ENCODE data around the gene EIF1AX. TPM values are rescaled to one million over a fixed set of nuclear protein-coding genes. Genes with fewer than 3 reads are reported as not detected.

EIF1AX gene, protein sequence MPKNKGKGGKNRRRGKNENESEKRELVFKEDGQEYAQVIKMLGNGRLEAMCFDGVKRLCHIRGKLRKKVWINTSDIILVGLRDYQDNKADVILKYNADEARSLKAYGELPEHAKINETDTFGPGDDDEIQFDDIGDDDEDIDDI
- total RNA-seq = 54.8 and 68.1 TPM in 2 replicates

DNA sequence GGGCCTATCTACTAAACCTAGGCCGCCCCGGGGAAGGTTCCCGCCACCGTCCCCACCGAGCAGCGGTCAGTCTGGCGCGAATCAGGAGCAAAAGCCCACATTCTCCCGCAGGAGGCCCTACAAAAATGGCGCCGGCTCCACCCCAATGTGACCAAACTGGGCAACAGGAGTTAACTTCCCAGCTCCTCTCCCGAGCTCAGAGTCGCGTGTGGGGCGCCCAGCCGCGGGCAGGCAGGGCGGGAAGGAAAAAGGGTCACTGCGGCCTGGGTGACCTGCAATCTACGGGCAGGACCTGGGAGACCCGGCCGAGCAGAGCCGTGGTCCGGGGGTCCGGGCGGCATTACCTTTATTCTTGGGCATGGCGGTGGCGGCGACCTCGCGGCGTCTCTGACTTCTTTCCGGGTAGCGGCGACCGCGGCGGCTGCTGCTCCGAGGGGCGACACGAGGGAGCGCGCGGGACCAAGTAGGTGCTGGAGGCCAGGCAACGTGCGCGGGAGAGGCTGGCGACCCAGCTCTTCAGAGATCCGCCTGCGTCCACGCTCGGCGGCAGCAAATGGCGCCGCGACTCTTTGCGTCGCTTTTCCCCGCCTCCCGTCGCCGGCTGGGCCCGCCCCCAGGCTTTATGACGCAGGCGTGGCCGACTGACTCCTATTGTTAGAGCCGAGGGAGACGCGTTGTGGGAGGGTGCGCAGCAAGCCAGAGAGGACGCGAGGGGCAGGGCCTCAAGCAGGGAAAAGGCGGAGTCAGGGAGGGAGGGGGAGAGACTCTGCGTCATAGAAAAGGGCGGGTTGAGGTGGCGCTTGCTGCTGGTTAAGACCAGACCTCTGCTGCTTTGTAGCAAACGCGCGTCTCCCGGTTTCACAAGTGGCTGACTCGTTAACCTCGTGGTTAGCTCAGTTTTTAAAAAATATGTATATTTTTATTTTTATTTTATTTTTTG lies at the start of gene EIF1AX:
EIF1AX (minus strand) TSS at position 558 of the 940 bp plus-strand sequence; CDS start at position 360, 198 bp downstream.

DNA sequence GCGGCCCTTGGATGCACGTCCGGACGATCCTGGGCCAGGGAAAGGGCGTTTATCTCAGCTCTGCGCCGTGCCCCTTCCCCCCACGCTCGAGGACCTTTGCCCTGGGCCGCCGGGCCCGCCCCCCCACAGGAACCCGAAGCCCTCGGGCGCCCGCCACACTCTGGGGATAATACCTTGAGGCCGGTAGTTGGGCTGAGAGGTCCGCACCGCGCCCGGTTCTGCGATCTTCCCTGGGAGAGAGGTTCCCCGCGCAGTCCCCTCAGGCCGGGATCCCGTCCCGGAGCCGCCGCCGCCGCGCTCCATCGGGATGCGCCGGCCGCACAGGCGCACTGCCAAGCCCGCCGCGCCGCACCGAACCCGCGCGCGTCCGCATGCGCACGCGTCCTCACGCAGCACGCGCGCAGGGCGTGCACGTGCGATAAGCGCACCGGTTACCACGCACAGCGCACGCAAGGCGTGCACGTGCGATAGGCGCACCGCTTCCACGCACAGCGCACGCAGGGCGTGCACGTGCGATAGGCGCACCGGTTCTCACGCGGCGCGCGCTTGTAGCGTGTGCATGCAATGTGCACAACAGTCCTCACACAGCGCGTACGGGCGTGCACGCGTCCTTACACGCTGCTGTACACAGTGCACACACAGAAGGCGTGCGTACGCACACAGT lies 24.9 kb downstream of the EIF1AX start, which contains the start of gene MAP7D2:
MAP7D2 (minus strand) TSS at position 331 of the 664 bp plus-strand sequence; CDS start at position 303, 28 bp downstream.

Other genes starting within 250 kb of the EIF1AX start
- gene BCLAF3, start 150.8 kb downstream of the EIF1AX start, total RNA-seq = 1.2 and 5.0 TPM in 2 replicates
- gene MAP7D2, start 24.9 kb downstream of the EIF1AX start, total RNA-seq = not detected in 2 replicates
- 17.6 and 25.3 TPM in 2 replicates for gene RPS6KA3, start 125.1 kb upstream of the EIF1AX start, total RNA-seq